GM18505 (cell line): ENCODE measurements around the gene IRF2BP2.
"Not testable (repeated sequence)": the region's sequence is repeated elsewhere in the genome, so short reads cannot be mapped to it uniquely, and the experiment has no call there.

Experiments used
- ATAC-seq: cut with Tn5 transposase; IDR thresholded peaks from one replicate; pipeline ENCODE4 v1.9.1; 2021; ENCODE audit not compliant: unreplicated experiment
- POLR2A ChIP-seq: IDR thresholded peaks from 4 replicates; pipeline ENCODE4 v1.6.1; 2011; ENCODE audit warnings: borderline replicate concordance; ENCODE audit not compliant: insufficient read depth, insufficient read length; ENCODE audit errors: extremely low read depth

Gene IRF2BP2

GRCh38 chr1:234644928-234645327 is 35.0 kb upstream of the IRF2BP2 start:
- TF ChIP-seq POLR2A: no peak
- no peak for ATAC-seq

- ATAC-seq: no peak
- no peak for TF ChIP-seq POLR2A
Measured at GRCh38 chr1:234643850-234644134, 33.8 kb upstream of the IRF2BP2 start.

GRCh38 chr1:234643111-234643849 is 33.3 kb upstream of the IRF2BP2 start:
- no peak for TF ChIP-seq POLR2A
- no peak for ATAC-seq

DNA sequence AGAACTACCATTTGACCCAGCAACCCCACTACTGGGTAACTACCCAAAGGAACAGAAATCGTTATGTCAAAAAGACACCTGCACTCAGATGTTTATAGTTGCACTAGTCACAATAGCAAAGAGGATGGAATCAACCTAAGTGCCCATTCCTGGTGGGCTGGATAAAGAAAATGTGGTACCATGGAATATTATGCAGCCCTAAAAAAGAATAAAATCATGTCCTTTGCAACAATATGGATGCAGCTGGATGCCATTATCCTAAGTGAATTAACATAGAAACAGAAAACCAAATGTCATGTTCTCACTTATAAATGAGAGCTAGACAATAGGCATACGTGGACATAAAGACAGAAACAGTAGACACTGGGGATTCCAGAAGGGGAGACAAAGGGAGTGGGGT is 32.5 kb upstream of the IRF2BP2 start:
- TF ChIP-seq POLR2A: no peak
- ATAC-seq: no peak

DNA sequence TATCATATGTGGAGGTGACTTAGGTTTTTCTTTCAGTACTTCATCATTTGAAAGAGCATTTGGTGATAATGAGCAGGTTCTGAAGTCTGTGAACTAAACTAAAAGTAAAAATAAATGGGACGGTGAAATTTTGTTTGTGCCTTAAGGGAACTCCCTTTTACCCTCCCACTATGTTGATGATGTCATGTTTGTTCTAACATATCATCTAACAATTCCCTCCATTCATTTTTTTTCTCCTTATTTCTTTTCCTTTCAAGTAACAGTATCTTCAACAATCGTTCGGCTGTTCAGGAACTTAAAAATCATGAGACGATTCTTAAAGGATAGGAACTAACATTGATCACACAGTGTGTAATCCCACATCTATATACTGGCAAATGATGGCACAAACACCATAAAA is 30.0 kb upstream of the IRF2BP2 start:
- ATAC-seq: no peak
- TF ChIP-seq POLR2A: no peak

DNA sequence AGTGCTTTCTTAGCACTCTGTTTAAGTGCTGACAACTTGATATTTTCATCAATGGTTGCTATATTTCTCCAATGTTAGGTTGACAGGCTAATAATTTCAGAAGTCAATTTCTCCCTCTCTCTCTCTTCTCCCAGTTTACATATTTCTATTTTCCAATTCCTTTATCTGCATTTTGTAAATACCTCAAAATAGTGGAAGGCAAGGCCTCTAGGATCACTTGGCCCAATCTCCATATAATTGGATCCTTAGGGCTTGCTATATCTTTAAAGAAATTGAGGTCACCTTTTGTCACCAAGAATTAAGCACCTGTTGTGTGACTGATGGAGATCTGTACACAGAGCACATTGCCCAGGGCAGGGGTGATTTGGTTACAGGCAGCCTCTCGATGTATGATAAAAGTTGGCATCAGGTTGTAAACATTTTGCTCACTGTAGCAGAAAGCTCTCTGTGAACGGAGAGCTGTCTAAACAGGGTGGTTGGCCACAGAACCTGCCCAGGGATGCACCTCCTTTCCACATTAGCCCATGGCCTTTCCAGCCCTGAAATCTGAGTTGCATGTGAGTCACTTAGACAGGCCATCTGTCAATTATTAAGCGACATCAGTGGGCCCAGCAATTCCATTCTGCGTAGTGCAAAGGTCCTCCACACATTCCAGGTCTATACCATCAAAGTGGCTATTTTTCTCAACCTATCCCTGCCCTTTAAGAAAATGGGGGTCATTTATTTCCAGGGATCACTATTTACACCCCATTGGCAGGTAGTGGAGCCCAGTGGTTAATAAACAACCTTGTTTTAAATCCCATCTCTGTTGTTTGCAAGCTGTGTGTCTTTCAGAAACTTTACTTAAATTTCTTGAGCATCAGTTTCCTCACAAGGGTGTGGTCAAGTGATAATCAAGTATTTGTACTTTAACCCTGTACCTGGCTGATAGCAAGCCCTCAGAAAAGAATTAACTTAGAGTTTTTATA is 29.1 kb upstream of the IRF2BP2 start:
- ATAC-seq: no peak
- no peak for TF ChIP-seq POLR2A

DNA sequence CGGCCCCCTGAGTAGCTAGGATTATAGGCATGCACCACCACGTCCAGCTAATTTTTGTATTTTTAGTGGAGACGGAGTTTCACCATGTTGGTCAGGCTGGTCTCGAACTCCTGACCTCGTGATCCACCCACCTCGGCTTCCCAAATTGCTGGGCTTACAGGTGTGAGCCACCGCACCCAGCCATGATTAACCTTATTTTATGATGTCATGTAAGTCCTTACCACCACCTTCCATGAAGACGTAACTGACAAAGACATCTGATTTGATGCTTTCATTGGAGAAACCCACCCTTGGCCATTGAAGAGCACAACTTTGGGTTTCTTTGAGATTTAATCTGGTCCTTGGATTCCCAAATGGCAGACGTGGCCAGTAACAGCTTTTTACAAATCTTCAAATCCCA is 24.9 kb upstream of the IRF2BP2 start:
- ATAC-seq: not testable (repeated sequence)

GRCh38 chr1:234634387-234634786 is 24.4 kb upstream of the IRF2BP2 start:
- no peak for ATAC-seq
- no peak for TF ChIP-seq POLR2A

DNA sequence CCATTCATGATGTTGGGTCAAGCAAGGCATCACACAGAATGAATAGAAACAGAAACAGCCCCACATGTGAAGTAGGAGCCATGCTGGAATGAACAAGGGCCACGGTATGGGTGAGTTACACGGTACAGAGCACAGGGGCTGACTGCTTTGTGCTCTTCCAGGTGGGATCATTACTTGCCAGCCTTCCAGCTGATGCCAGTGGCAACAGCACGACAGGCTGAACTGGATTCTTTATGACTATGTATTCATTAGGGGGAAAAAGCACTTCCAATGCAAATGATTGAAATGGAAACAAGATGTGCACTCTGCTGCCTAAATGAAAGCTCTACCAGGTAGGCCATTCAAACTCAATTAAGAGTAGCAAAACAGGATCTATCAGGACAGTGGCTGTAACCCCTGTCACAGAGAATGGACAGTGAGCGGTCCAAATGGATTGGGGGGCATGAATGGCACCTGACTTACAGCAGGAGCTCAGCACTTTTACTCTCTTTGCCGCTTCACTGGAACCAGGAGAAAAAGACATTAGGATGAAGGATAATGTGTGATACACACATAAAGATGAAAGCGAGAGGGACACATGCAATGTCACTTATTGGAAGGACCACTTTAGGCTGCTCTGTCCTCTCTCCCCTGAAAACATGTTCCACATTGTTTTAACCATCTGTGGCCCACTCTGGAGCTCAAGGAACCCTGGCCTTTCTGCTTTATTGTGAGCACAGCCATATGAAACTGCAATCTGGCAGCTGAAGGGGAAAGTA is 23.4 kb upstream of the IRF2BP2 start:
- TF ChIP-seq POLR2A: no peak
- ATAC-seq: no peak

DNA sequence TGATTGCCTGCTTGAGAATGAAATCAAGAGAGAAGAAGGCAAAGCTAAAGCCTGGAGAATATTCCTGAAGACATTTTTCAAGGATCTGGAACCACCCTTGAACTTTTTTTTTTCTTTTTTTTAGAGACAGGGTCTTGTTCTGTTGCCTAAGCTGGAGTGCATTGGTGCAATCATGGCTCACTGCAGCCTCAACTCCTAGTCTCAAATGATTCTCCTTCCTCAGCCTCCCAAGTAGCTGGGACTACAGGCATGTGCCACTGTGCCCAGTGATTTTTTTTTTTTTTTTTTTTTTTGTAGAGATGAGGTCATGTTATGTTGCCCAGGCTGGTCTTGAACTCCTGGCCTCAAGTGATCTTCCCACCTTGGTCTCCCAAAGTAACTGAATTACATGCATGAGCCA is 22.2 kb upstream of the IRF2BP2 start:
- no peak for TF ChIP-seq POLR2A
- ATAC-seq: no peak

- TF ChIP-seq POLR2A: no peak
- ATAC-seq: no peak
Measured at GRCh38 chr1:234631721-234632125, 21.7 kb upstream of the IRF2BP2 start.

DNA sequence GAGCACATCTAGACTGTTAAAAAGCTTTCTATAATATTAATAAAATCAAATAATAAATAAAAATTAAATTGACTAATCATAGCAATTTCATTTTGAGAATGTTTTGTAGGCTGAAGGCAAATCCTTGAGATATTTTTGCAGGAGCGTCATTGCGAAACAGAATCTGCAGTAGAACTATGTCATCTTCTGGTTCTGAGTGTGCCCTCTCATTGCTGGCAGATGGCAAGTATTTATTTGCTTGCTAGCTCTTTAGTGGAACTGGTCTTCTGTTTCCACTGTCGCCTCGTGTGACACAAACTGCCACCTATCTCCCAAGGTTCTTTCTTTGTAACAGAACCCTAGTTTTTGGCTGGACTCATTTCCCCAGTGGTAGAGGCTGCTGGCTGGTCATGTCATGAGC is 19.0 kb upstream of the IRF2BP2 start:
- no peak for TF ChIP-seq POLR2A
- ATAC-seq: no peak

- ATAC-seq: no peak
- no peak for TF ChIP-seq POLR2A
Measured at GRCh38 chr1:234628089-234628488, 18.1 kb upstream of the IRF2BP2 start.

DNA sequence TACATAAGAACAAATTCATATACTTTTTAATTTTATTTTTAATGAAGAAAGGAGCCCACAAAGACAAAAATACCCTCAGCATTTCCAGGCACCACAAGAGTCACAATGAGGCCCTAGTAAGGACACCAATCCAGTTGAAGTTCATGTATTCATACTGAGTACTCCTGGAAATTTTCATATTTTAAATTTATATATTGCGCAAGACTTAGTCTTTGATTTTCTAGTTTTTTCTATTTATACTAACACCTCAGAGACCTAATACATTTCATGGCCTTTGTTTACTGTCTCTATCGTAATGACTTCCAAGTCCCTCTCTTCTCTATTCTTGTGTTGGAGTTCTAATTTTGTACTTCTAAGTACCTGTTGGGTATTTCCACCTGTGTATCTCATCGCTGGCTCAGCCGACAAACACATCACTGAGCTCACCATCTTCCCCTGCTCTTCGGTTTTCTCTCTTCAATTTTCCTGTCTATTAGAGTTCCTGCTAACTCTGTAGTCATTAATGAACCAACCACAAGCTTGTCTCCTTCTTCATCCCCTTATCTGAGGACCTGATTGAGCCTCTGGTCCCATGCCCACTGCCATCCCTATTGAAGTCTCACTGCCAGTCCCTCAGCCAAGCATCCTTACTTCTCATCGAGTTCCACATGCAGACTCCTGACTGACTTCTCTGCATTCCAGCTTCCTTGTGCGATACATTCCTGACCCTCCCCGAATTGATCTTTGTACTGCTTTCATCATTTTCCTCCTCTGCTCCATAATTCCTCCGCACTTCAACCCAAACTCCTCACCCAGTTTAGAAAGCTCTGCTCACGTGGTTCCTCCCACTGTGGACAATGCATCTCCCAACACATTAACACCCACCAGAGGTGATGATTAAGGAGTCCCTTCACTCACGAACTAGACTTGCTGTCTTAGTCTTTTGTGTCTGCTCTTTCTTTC is 17.3 kb upstream of the IRF2BP2 start:
- no peak for ATAC-seq
- no peak for TF ChIP-seq POLR2A
